PC-3 (cell line): Measurements from ENCODE around the gene SLK. TPM values are rescaled to one million over a fixed set of nuclear protein-coding genes. Genes with fewer than 3 reads are reported as not detected.

Source experiments
- ATAC-seq: fragments of 200-7000 bp; cut with Tn5 transposase; 2 replicates; pipeline ENCODE4 v1.9.1; 2020; ENCODE audit warnings: mild to moderate bottlenecking, moderate library complexity
- BruUV-seq: library from RNA; stranded (reverse); fragments of 400-500 nt; replicated peaks from 2 replicates; lab custom pipeline; 2021; lab: Mats Ljungman, UMichigan
- CTCF ChIA-PET: fragments of 300-600 bp; sonication (Branson Sonifier 250); formaldehyde crosslinking; loops from one replicate; lab custom pipeline; 2022; ENCODE audit warnings: antibody characterized with exemption; lab: Charles Lee
- POLR2A ChIA-PET: fragments of 300-600 bp; sonication (Branson Sonifier 250); formaldehyde crosslinking; loops from one replicate; lab custom pipeline; 2022; ENCODE audit warnings: antibody characterized with exemption; ENCODE audit not compliant: unreplicated experiment; lab: Charles Lee
- DNase-seq: peaks from one replicate; pipeline ENCODE4 v3.0.0-alpha.2; 2015
- H2AFZ ChIP-seq: fragments of 300-600 bp; sonication (generic); 2 replicates; pipeline ENCODE4 v1.6.0; 2016; ENCODE audit warnings: antibody characterized with exemption, low read length
- H3F3A ChIP-seq: fragments of 300-600 bp; sonication (generic); one replicate; pipeline ENCODE4 v1.6.0; 2017; ENCODE audit warnings: antibody characterized with exemption, low read length, control low read depth, mild to moderate bottlenecking; ENCODE audit not compliant: unreplicated experiment
- H3K27ac ChIP-seq: fragments of 300-600 bp; sonication (generic); 2 replicates; pipeline ENCODE4 v1.5.1; 2016; ENCODE audit warnings: mild to moderate bottlenecking, low read length
- H3K27me3 ChIP-seq: fragments of 300-600 bp; sonication (generic); 2 replicates; pipeline ENCODE4 v1.6.1; 2016; ENCODE audit warnings: low read length, mixed read lengths
- H3K36me3 ChIP-seq: fragments of 300-600 bp; sonication (generic); 2 replicates; pipeline ENCODE4 v1.6.1; 2016; ENCODE audit warnings: low read depth, mixed run types, low read length, mixed read lengths
- H3K4me1 ChIP-seq: fragments of 300-600 bp; sonication (generic); 2 replicates; pipeline ENCODE4 v1.5.1; 2016; ENCODE audit warnings: low read length; ENCODE audit not compliant: insufficient read depth
- H3K4me2 ChIP-seq: fragments of 300-600 bp; sonication (generic); 2 replicates; pipeline ENCODE4 v1.6.0; 2016; ENCODE audit warnings: low read length
- H3K4me3 ChIP-seq: fragments of 300-600 bp; sonication (generic); 2 replicates; pipeline ENCODE4 v1.5.1; 2016; ENCODE audit warnings: mild to moderate bottlenecking, low read length, mixed read lengths
- H3K79me2 ChIP-seq: fragments of 300-600 bp; sonication (generic); 2 replicates; pipeline ENCODE4 v1.6.1; 2017; ENCODE audit warnings: low read length, mixed read lengths
- H3K9ac ChIP-seq: fragments of 300-600 bp; sonication (generic); 2 replicates; pipeline ENCODE4 v1.6.0; 2016; ENCODE audit warnings: mild to moderate bottlenecking, low read length
- H3K9me2 ChIP-seq: fragments of 300-600 bp; sonication (generic); replicated peaks from 2 replicates; pipeline ENCODE4 v1.6.1; 2016; ENCODE audit warnings: mixed run types, low read length, mixed read lengths
- H3K9me3 ChIP-seq: fragments of 300-600 bp; sonication (generic); 2 replicates; pipeline ENCODE4 v1.6.1; 2016; ENCODE audit warnings: low read length, mixed read lengths
- H4K20me1 ChIP-seq: fragments of 300-600 bp; sonication (generic); 2 replicates; pipeline ENCODE4 v1.6.1; 2016; ENCODE audit warnings: low read length, mixed read lengths
- CTCF ChIP-seq: fragments of 300-600 bp; sonication (generic); conservative IDR thresholded peaks from 2 replicates; pipeline ENCODE4 v1.5.1; 2017; ENCODE audit warnings: antibody characterized with exemption, low read depth, mild to moderate bottlenecking, low read length
- EZH2 ChIP-seq: fragments of 300-600 bp; sonication (generic); IDR thresholded peaks from one replicate; pipeline ENCODE4 v1.6.1; 2017; ENCODE audit warnings: antibody characterized with exemption, mild to moderate bottlenecking, low read length; ENCODE audit not compliant: unreplicated experiment
- EZH2phosphoT487 ChIP-seq: fragments of 300-600 bp; sonication (generic); IDR thresholded peaks from 2 replicates; pipeline ENCODE4 v1.6.1; 2018; ENCODE audit warnings: mild to moderate bottlenecking, antibody characterized with exemption, low read length, borderline replicate concordance
- intact Hi-C: fragments of 100-400 bp; cut with micrococcal nuclease; formaldehyde crosslinking; loops from 2 replicates; pipeline ENCODE4 v1.9.0; 2023
- total RNA-seq: library from RNA; depleted of rRNA; stranded (reverse); fragments of >200 nt; gene quantifications from 2 replicates; pipeline ENCODE4 v1.2.3, GENCODE V29; 2014

Gene SLK
- total RNA-seq, 1 experiment from 2014 or later, result 20.2 TPM

GRCh38 chr10:104038537-104038936 is 71.6 kb downstream of the SLK start:
- no peaks in the 10 kb centered on the region for H3K36me3 ChIP-seq
- no peaks in the 10 kb centered on the region for H3K79me2 ChIP-seq
- H3K4me2 ChIP-seq, result no peak overlapping the region
- H2AFZ ChIP-seq, result no peak overlapping the region
- H3K9me3 ChIP-seq, result no peaks in the 10 kb centered on the region
- H3K9me2 ChIP-seq, result no peaks in the 10 kb centered on the region
- no TSS peak for BruUV-seq
- H3F3A ChIP-seq, result no peaks in the 10 kb centered on the region
- ChIA-PET CTCF (no interaction called here), POLR2A (interaction anchor here (0.6 kb wide), 1 partner anchor 148 kb away, joined by 3 read pairs; no protein-coding TSS in a partner anchor)
- H3K4me3 ChIP-seq, result no peak overlapping the region
- no peak overlapping the region for H3K9ac ChIP-seq
- no peaks in the 10 kb centered on the region for H3K27me3 ChIP-seq
- ATAC-seq (no peak), DNase-seq (no peak)
- no peaks in the 10 kb centered on the region for H4K20me1 ChIP-seq
- H3K4me1 ChIP-seq, result no peaks in the 10 kb centered on the region
- intact Hi-C loops, result no loop called here
- H3K27ac ChIP-seq, result no peak overlapping the region
- TF ChIP-seq EZH2phosphoT487, result no peak
- TF ChIP-seq CTCF, result no peak
- TF ChIP-seq EZH2, result no peak

GRCh38 chr10:104038958-104039752 is 72.2 kb downstream of the SLK start:
- Histone ChIP-seq H4K20me1 (no peaks in the 10 kb centered on the region), H3K27me3 (no peaks in the 10 kb centered on the region), H2AFZ (no peak overlapping the region), H3K9me3 (no peaks in the 10 kb centered on the region), H3K4me2 (no peak overlapping the region), H3K27ac (no peak overlapping the region), H3F3A (no peaks in the 10 kb centered on the region), H3K4me3 (no peak overlapping the region), H3K9me2 (no peaks in the 10 kb centered on the region), H3K36me3 (no peaks in the 10 kb centered on the region), H3K4me1 (no peaks in the 10 kb centered on the region), H3K9ac (no peak overlapping the region), H3K79me2 (no peaks in the 10 kb centered on the region)
- CTCF ChIA-PET, result no interaction called here
- no TSS peak for BruUV-seq
- POLR2A ChIA-PET, result interaction anchor here (0.6 kb wide), 1 partner anchor 149 kb away, joined by 3 read pairs; no protein-coding TSS in a partner anchor
- no peak for DNase-seq
- TF ChIP-seq EZH2phosphoT487, result no peak
- TF ChIP-seq CTCF, result no peak
- TF ChIP-seq EZH2, result no peak
- no peak for ATAC-seq
- intact Hi-C loops, result no loop called here

- Histone ChIP-seq H3F3A (no peaks in the 10 kb centered on the region), H3K9ac (no peak overlapping the region), H3K9me3 (no peaks in the 10 kb centered on the region), H4K20me1 (no peaks in the 10 kb centered on the region), H3K4me3 (no peak overlapping the region), H3K36me3 (no peaks in the 10 kb centered on the region), H3K9me2 (no peaks in the 10 kb centered on the region), H3K27ac (no peak overlapping the region), H2AFZ (no peak overlapping the region), H3K4me1 (no peaks in the 10 kb centered on the region), H3K4me2 (no peak overlapping the region), H3K79me2 (no peaks in the 10 kb centered on the region), H3K27me3 (no peaks in the 10 kb centered on the region)
- no TSS peak for BruUV-seq
- ATAC-seq (no peak), DNase-seq (no peak)
- TF ChIP-seq CTCF, result no peak
- intact Hi-C loops, result no loop called here
- ChIA-PET POLR2A (no interaction called here), CTCF (no interaction called here)
Observed at GRCh38 chr10:104040382-104040781, 73.4 kb downstream of the SLK start.
